ENCODE data around the gene CNTN6. TPM values are rescaled to one million over a fixed set of nuclear protein-coding genes. Genes with fewer than 3 reads are reported as not detected.
A peak's percentile ranks its signal among the peaks of the same experiment; 100 is the strongest.

CNTN6 gene
- total and polyA plus RNA-seq, 2 donors (not counting 1 experiment from before 2014, with no cell fraction given), result not detected

DNA sequence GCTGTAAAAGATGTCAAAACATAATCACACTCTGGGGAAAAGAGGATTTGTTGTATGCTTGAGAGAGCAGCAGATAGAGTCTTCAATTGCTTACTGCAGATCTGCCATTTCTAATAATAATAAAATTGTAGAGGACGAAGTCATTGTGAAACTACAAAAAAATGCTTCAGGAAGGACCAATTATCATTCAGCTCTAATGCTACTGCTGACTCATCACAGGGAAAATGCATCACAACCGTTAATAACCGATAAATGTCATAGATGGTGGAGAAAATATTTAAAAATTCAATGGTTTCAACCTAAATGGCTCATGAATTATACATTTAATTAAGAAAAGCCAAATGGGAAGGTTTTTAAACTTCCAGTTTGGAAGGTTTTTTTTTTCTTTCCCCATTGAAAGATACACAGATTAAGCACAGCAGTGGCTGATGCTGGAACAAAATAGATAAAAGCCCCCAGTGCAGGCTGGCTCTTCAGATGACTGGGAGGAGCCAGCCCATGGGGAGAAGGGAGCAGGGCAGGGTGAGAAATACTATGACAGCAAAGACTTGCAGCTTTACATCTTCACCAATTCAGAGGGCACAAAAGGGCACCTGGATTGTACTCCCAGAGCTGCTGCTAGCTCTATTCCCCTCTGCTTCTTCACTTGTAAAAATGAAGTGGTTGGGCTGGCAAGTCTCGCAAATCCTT, 196.1 kb downstream of the CNTN6 start:
- H2AFZ ChIP-seq (ENCODE audit: low read length), result no peak overlapping the region
- no peaks in the 10 kb centered on the region for H4K20me1 ChIP-seq (ENCODE audit: control insufficient read depth, extremely low read depth, insufficient read depth, low read length)
- TF ChIP-seq, protein P1, sequence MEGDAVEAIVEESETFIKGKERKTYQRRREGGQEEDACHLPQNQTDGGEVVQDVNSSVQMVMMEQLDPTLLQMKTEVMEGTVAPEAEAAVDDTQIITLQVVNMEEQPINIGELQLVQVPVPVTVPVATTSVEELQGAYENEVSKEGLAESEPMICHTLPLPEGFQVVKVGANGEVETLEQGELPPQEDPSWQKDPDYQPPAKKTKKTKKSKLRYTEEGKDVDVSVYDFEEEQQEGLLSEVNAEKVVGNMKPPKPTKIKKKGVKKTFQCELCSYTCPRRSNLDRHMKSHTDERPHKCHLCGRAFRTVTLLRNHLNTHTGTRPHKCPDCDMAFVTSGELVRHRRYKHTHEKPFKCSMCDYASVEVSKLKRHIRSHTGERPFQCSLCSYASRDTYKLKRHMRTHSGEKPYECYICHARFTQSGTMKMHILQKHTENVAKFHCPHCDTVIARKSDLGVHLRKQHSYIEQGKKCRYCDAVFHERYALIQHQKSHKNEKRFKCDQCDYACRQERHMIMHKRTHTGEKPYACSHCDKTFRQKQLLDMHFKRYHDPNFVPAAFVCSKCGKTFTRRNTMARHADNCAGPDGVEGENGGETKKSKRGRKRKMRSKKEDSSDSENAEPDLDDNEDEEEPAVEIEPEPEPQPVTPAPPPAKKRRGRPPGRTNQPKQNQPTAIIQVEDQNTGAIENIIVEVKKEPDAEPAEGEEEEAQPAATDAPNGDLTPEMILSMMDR (conservative IDR thresholded peaks at IDR 0.05 in 1 of 2, IDR thresholded peaks at IDR 0.05 in 1 of 2; ENCODE audit: low read depth in 1 of 2, low read length in 2 of 2), result no peak
- no peaks in the 10 kb centered on the region for H3K27me3 ChIP-seq (ENCODE audit: control insufficient read depth, insufficient read depth, low read length)
- no peak overlapping the region for H3K9ac ChIP-seq (ENCODE audit: insufficient read depth, low read length)
- H3K4me3 ChIP-seq (replicated peaks in 1 of 4; ENCODE audit: control extremely low read depth in 1 of 4, insufficient read depth in 1 of 4, low read depth in 3 of 4, low read length in 4 of 4), result no peak overlapping the region
- no peak for DNase-seq (ENCODE audit: low read depth in 2 of 2)
- no peaks in the 10 kb centered on the region for H3K79me2 ChIP-seq (ENCODE audit: control insufficient read depth, insufficient read depth, low read length)
- H3K4me2 ChIP-seq (ENCODE audit: extremely low read depth, insufficient read depth, low read length), result no peak overlapping the region
- H3K36me3 ChIP-seq (ENCODE audit: control insufficient read depth, insufficient read depth, low read length), result no peaks in the 10 kb centered on the region
- no peak overlapping the region for H3K27ac ChIP-seq (ENCODE audit: insufficient read depth, low read length)
- H3K9me3 ChIP-seq (ENCODE audit: control insufficient read depth, insufficient read depth, low read depth, low read length), result no peaks in the 10 kb centered on the region
- no peaks in the 10 kb centered on the region for H3K4me1 ChIP-seq (ENCODE audit: control insufficient read depth, extremely low read depth, insufficient read depth, low read length)

DNA sequence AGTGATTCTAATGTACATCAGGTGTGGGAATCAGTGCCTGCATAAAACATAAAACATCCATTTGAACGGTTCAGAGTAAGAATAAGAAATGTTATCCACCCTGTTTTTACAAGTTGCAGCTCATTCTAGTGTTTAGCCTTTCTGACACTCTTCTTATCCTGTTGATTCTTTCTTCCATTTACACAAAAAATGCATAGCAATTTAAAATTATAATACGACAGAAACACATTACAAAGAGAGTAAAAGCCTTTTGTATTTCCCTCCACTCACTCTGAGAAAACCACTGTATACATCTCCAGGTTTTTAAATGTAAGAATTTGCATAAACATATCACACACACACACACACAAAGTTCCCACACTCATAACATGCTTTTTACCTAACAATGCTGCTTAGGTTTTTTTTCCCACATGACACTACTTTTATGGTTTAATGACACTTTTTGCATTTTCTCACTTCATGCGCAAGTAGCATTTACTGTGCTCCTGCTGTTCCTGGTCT, 199.8 kb downstream of the CNTN6 start:
- no peak overlapping the region for H3K9ac ChIP-seq (ENCODE audit: insufficient read depth, low read length)
- no peak for DNase-seq (ENCODE audit: low read depth in 2 of 2)
- H3K4me3 ChIP-seq (replicated peaks in 1 of 4; ENCODE audit: control extremely low read depth in 1 of 4, insufficient read depth in 1 of 4, low read depth in 3 of 4, low read length in 4 of 4), result no peak overlapping the region
- H3K36me3 ChIP-seq (ENCODE audit: control insufficient read depth, insufficient read depth, low read length), result no peaks in the 10 kb centered on the region
- no peak overlapping the region for H3K27ac ChIP-seq (ENCODE audit: insufficient read depth, low read length)
- H4K20me1 ChIP-seq (ENCODE audit: control insufficient read depth, extremely low read depth, insufficient read depth, low read length), result no peaks in the 10 kb centered on the region
- H3K79me2 ChIP-seq (ENCODE audit: control insufficient read depth, insufficient read depth, low read length), result no peaks in the 10 kb centered on the region
- no peaks in the 10 kb centered on the region for H3K9me3 ChIP-seq (ENCODE audit: control insufficient read depth, insufficient read depth, low read depth, low read length)
- no peaks in the 10 kb centered on the region for H3K4me1 ChIP-seq (ENCODE audit: control insufficient read depth, extremely low read depth, insufficient read depth, low read length)
- TF ChIP-seq EZH2 (IDR thresholded peaks at IDR 0.05; ENCODE audit: low read length, missing control alignments), result no peak
- TF ChIP-seq, protein P1 (conservative IDR thresholded peaks at IDR 0.05 in 1 of 2, IDR thresholded peaks at IDR 0.05 in 1 of 2; ENCODE audit: low read depth in 1 of 2, low read length in 2 of 2), result no peak
- H3K4me2 ChIP-seq (ENCODE audit: extremely low read depth, insufficient read depth, low read length), result no peak overlapping the region
- H3K27me3 ChIP-seq (ENCODE audit: control insufficient read depth, insufficient read depth, low read length), result no peaks in the 10 kb centered on the region
- H2AFZ ChIP-seq (ENCODE audit: low read length), result no peak overlapping the region

DNA sequence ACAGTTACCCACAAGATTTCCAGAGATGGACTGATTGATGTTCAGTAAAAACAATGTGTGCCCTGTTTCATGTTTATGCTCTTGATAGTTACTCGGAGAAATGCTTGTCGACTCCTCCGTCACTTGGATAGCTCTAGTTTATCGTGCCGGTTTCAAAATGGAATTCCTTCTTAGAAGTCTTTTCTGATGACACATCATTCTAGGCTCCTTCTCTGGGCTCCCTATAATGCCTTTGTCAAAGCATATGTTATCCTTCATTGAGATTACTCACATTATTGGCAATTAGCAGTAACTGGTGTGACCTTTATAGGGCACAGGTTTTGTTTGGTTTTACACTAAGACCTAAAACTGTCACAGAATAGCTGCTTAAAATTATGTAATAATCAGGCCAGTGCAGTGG, 201.8 kb downstream of the CNTN6 start:
- peak; percentile 1 to 62 for DNase-seq (ENCODE audit: low read depth in 2 of 2)
- H4K20me1 ChIP-seq (ENCODE audit: control insufficient read depth, extremely low read depth, insufficient read depth, low read length), result no peaks in the 10 kb centered on the region
- no peaks in the 10 kb centered on the region for H3K4me1 ChIP-seq (ENCODE audit: control insufficient read depth, extremely low read depth, insufficient read depth, low read length)
- no peaks in the 10 kb centered on the region for H3K9me3 ChIP-seq (ENCODE audit: control insufficient read depth, insufficient read depth, low read depth, low read length)
- TF ChIP-seq, protein P1 (conservative IDR thresholded peaks at IDR 0.05 in 1 of 2, IDR thresholded peaks at IDR 0.05 in 1 of 2; ENCODE audit: low read depth in 1 of 2, low read length in 2 of 2), result no peak
- no peak for TF ChIP-seq EZH2 (IDR thresholded peaks at IDR 0.05; ENCODE audit: low read length, missing control alignments)
- no peak overlapping the region for H3K27ac ChIP-seq (ENCODE audit: insufficient read depth, low read length)
- H2AFZ ChIP-seq (ENCODE audit: low read length), result no peak overlapping the region
- H3K9ac ChIP-seq (ENCODE audit: insufficient read depth, low read length), result no peak overlapping the region
- H3K27me3 ChIP-seq (ENCODE audit: control insufficient read depth, insufficient read depth, low read length), result no peaks in the 10 kb centered on the region
- no peak overlapping the region for H3K4me2 ChIP-seq (ENCODE audit: extremely low read depth, insufficient read depth, low read length)
- H3K79me2 ChIP-seq (ENCODE audit: control insufficient read depth, insufficient read depth, low read length), result no peaks in the 10 kb centered on the region
- no peak overlapping the region for H3K4me3 ChIP-seq (replicated peaks in 1 of 4; ENCODE audit: control extremely low read depth in 1 of 4, insufficient read depth in 1 of 4, low read depth in 3 of 4, low read length in 4 of 4)
- no peaks in the 10 kb centered on the region for H3K36me3 ChIP-seq (ENCODE audit: control insufficient read depth, insufficient read depth, low read length)
